HG02938 (cell line): ENCODE measurements around the gene NBAS.

Experiments used
- ATAC-seq: cut with Tn5 transposase; IDR thresholded peaks from one replicate; pipeline ENCODE4 v1.9.1; 2021; ENCODE audit warnings: mild to moderate bottlenecking, moderate library complexity; ENCODE audit not compliant: unreplicated experiment

The NBAS gene

GRCh38 chr2:15181092-15181745, 379.9 kb downstream of the NBAS start:
- ATAC-seq: no peak

- no peak for ATAC-seq
These were observed 380.8 kb downstream of the NBAS start for GRCh38 chr2:15180379-15180778.

- ATAC-seq: no peak
These were observed 382.2 kb downstream of the NBAS start for GRCh38 chr2:15178946-15179345.

- ATAC-seq: peak; percentile 96
These were observed 384.0 kb downstream of the NBAS start for GRCh38 chr2:15177103-15177502.

- no peak for ATAC-seq
These were observed 384.5 kb downstream of the NBAS start for GRCh38 chr2:15176604-15177003.

GRCh38 chr2:15174567-15174966, 386.6 kb downstream of the NBAS start:
- no peak for ATAC-seq

- no peak for ATAC-seq
These were observed 387.6 kb downstream of the NBAS start for GRCh38 chr2:15173501-15173900.

- ATAC-seq: no peak
These were observed 388.3 kb downstream of the NBAS start for GRCh38 chr2:15172825-15173224.

- ATAC-seq: no peak
These were observed 390.9 kb downstream of the NBAS start for GRCh38 chr2:15170070-15170775.

- no peak for ATAC-seq
These were observed 391.6 kb downstream of the NBAS start for GRCh38 chr2:15169326-15170069.

GRCh38 chr2:15168116-15168515, 393.0 kb downstream of the NBAS start:
- no peak for ATAC-seq

GRCh38 chr2:15166878-15167277, 394.3 kb downstream of the NBAS start:
- no peak for ATAC-seq

- no peak for ATAC-seq
These were observed 397.8 kb downstream of the NBAS start for GRCh38 chr2:15163326-15163725.

GRCh38 chr2:15162620-15163019, 398.5 kb downstream of the NBAS start:
- ATAC-seq: no peak

GRCh38 chr2:15160201-15160991, 400.7 kb downstream of the NBAS start:
- ATAC-seq: no peak

GRCh38 chr2:15159751-15160177, 401.4 kb downstream of the NBAS start:
- ATAC-seq: no peak

- ATAC-seq: no peak
These were observed 401.9 kb downstream of the NBAS start for GRCh38 chr2:15159206-15159605.

GRCh38 chr2:15158532-15158931, 402.6 kb downstream of the NBAS start:
- ATAC-seq: no peak

- no peak for ATAC-seq
These were observed 403.0 kb downstream of the NBAS start for GRCh38 chr2:15158100-15158499.

GRCh38 chr2:15155959-15156574, 405.1 kb downstream of the NBAS start:
- no peak for ATAC-seq

GRCh38 chr2:15154297-15154696, 406.8 kb downstream of the NBAS start:
- no peak for ATAC-seq
